Colonic mucosa (tissue), 4 donors: Measurements from ENCODE around the gene CEP128. TPM values are rescaled to one million over a fixed set of nuclear protein-coding genes. Genes with fewer than 3 reads are reported as not detected.

Experiments used
- DNase-seq: peaks from one replicate; pipeline ENCODE4 v3.0.0-alpha.2; 2020
- H3K27ac ChIP-seq: fragments of 200-600 bp; one replicate; pipeline ENCODE4 v1.8.0; 2021
- H3K27me3 ChIP-seq: fragments of 200-600 bp; one replicate; pipeline ENCODE4 v1.8.0; 2021
- H3K36me3 ChIP-seq: fragments of 200-600 bp; one replicate; pipeline ENCODE4 v1.8.0; 2021
- H3K4me1 ChIP-seq: fragments of 200-600 bp; one replicate; pipeline ENCODE4 v1.8.0; 2021; ENCODE audit warnings: mild to moderate bottlenecking
- H3K4me3 ChIP-seq: fragments of 200-600 bp; one replicate; pipeline ENCODE4 v1.8.0; 2021
- H3K9ac ChIP-seq, 2 donors: one replicate each; pipeline ENCODE4 v1.7.0; 2013; ENCODE audit warnings: control low read depth in 2 of 2, low read depth in 2 of 2, low read length in 2 of 2
- H3K9me3 ChIP-seq: fragments of 200-600 bp; one replicate; pipeline ENCODE4 v1.8.0; 2021
- CTCF ChIP-seq: fragments of 200-600 bp; IDR thresholded peaks from one replicate; pipeline ENCODE4 v1.8.0; 2022; ENCODE audit warnings: antibody characterized with exemption, mild to moderate bottlenecking
- intact Hi-C: fragments of 100-400 bp; cut with DNase I; formaldehyde crosslinking; loops from one replicate; pipeline ENCODE4 v1.14.1; 2022
- total RNA-seq, 2 donors: library from RNA; stranded (reverse); fragmentation: NEBNext Ultra II Directional in 1 of 2; extraction: Animal tissue kit (Norgen Biotek cat#: 25700) in 1 of 2; gene quantifications; one replicate each; pipeline ENCODE4 v1.2.1, GENCODE V29; 2021
- donor health status: healthy.
- donor health status: DM: no; HTN: no; CAD: no.
- donor health status: DM: no; HTN: no; CAD: no.

The CEP128 gene
- total RNA-seq, 2 donors from 2014 or later: 4.4 to 11.6 TPM

- intact Hi-C loops: no loop called here
- TF ChIP-seq CTCF: no peak
- Histone ChIP-seq H3K9ac (no peak overlapping the region), H3K4me1 (no peaks in the 10 kb centered on the region), H3K36me3 (no peaks in the 10 kb centered on the region), H3K4me3 (no peak overlapping the region), H3K9me3 (no peaks in the 10 kb centered on the region), H3K27ac (no peak overlapping the region), H3K27me3 (no peaks in the 10 kb centered on the region)
- no peak for DNase-seq
Measured at GRCh38 chr14:80695869-80696268, 245.7 kb downstream of the CEP128 start.

GRCh38 chr14:80692903-80693302 lies 248.6 kb downstream of the CEP128 start:
- H3K36me3 ChIP-seq: no peaks in the 10 kb centered on the region
- no peaks in the 10 kb centered on the region for H3K4me1 ChIP-seq
- intact Hi-C loops: no loop called here
- no peak overlapping the region for H3K27ac ChIP-seq
- H3K9ac ChIP-seq: no peak overlapping the region
- H3K9me3 ChIP-seq: no peaks in the 10 kb centered on the region
- no peak for DNase-seq
- no peak for TF ChIP-seq CTCF
- no peak overlapping the region for H3K4me3 ChIP-seq
- H3K27me3 ChIP-seq: no peaks in the 10 kb centered on the region

- intact Hi-C loops: no loop called here
- Histone ChIP-seq H3K27ac (no peak overlapping the region), H3K9ac (no peak overlapping the region), H3K4me3 (no peak overlapping the region), H3K9me3 (no peaks in the 10 kb centered on the region), H3K36me3 (no peaks in the 10 kb centered on the region), H3K4me1 (no peaks in the 10 kb centered on the region), H3K27me3 (no peaks in the 10 kb centered on the region)
- TF ChIP-seq CTCF: no peak
- DNase-seq: no peak
Measured at GRCh38 chr14:80681651-80682050, 259.9 kb downstream of the CEP128 start.

- Histone ChIP-seq H3K9me3 (no peaks in the 10 kb centered on the region), H3K4me1 (no peaks in the 10 kb centered on the region), H3K9ac (no peak overlapping the region), H3K4me3 (no peak overlapping the region), H3K27ac (no peak overlapping the region), H3K36me3 (no peaks in the 10 kb centered on the region), H3K27me3 (no peaks in the 10 kb centered on the region)
- no peak for TF ChIP-seq CTCF
- intact Hi-C loops: no loop called here
- DNase-seq: no peak
Measured at GRCh38 chr14:80679273-80679672, 262.3 kb downstream of the CEP128 start.

GRCh38 chr14:80678436-80678835 lies 263.1 kb downstream of the CEP128 start:
- no peaks in the 10 kb centered on the region for H3K9me3 ChIP-seq
- H3K27ac ChIP-seq: no peak overlapping the region
- H3K4me1 ChIP-seq: no peaks in the 10 kb centered on the region
- H3K4me3 ChIP-seq: no peak overlapping the region
- intact Hi-C loops: no loop called here
- H3K9ac ChIP-seq: no peak overlapping the region
- H3K27me3 ChIP-seq: no peaks in the 10 kb centered on the region
- DNase-seq: no peak
- TF ChIP-seq CTCF: no peak
- H3K36me3 ChIP-seq: no peaks in the 10 kb centered on the region

GRCh38 chr14:80669426-80669825 lies 272.1 kb downstream of the CEP128 start:
- H3K27ac ChIP-seq: no peak overlapping the region
- no peak for TF ChIP-seq CTCF
- intact Hi-C loops: no loop called here

More at GRCh38 chr14:80669426-80669825, 272.1 kb downstream of the CEP128 start:
- H3K36me3 ChIP-seq: no peaks in the 10 kb centered on the region
- DNase-seq: no peak
- H3K27me3 ChIP-seq: no peaks in the 10 kb centered on the region
- no peaks in the 10 kb centered on the region for H3K4me1 ChIP-seq
- H3K9me3 ChIP-seq: no peaks in the 10 kb centered on the region
- no peak overlapping the region for H3K9ac ChIP-seq
- H3K4me3 ChIP-seq: no peak overlapping the region
